ENCODE data around the gene LRP11. TPM values are rescaled to one million over a fixed set of nuclear protein-coding genes. Genes with fewer than 3 reads are reported as not detected.
"Not testable (repeated sequence)": the region's sequence is repeated elsewhere in the genome, so short reads cannot be mapped to it uniquely, and the experiment has no call there.

Gene LRP11
- total and polyA plus RNA-seq, 9 of the 15 experiments (the other 6 are each of a cell fraction or from before 2014, with no cell fraction given), result 0.51 to 3.5 (median 2.4) TPM

- TF ChIP-seq NR2C2 (CRISPR knock-in tag; IDR thresholded peaks at IDR 0.05), result no peak
- no peak for TF ChIP-seq NR2C2 (tag; IDR thresholded peaks at IDR 0.05)
- no peak for TF ChIP-seq ZNF511 (CRISPR knock-in tag; IDR thresholded peaks at IDR 0.05)
- no peak for TF ChIP-seq POLR2AphosphoS2 (IDR thresholded peaks at IDR 0.05; ENCODE audit: low read length)
These were observed 12.6 kb downstream of the LRP11 start (continued) for GRCh38 chr6:149851461-149852110.

- DNase-seq (ENCODE audit: extremely low read depth in 1 of 4, low spot score in 3 of 4); FAIRE-seq; H3K4me3 ChIP-seq; H3K9me3 ChIP-seq (replicated peaks; ENCODE audit: control insufficient read depth, insufficient read depth, low read depth, low read length); BruUV-seq (replicated peaks); H3K27ac ChIP-seq (ENCODE audit: extremely low read depth, low read depth, low read length); H3K9me1 ChIP-seq (ENCODE audit: control insufficient read depth, insufficient read depth, low read length); ATAC-seq; H3K79me2 ChIP-seq (ENCODE audit: control insufficient read depth, insufficient read depth, low read length); CTCF ChIA-PET (ENCODE audit: low intra/inter-chr PET ratio); in situ Hi-C loops (cut with MboI); H2AFZ ChIP-seq (ENCODE audit: low read depth, low read length); H3K4me2 ChIP-seq (ENCODE audit: insufficient read depth, low read length); H3K9ac ChIP-seq (ENCODE audit: insufficient read depth in 1 of 2, low read depth in 2 of 2, low read length in 2 of 2); H3K4me1 ChIP-seq (replicated peaks in 1 of 2; ENCODE audit: control insufficient read depth in 2 of 2, insufficient read depth in 2 of 2, low read length in 2 of 2); H3K36me3 ChIP-seq (ENCODE audit: control insufficient read depth, insufficient read depth, low read length); intact Hi-C loops (cut with micrococcal nuclease): not testable (repeated sequence)
- Histone ChIP-seq H3K27me3 (ENCODE audit: control insufficient read depth in 2 of 2, insufficient read depth in 2 of 2, low read length in 2 of 2) (peaks cover 15 to 30% of the 10 kb centered on the region in 2 experiments; a peak in 4 of 5 replicates), H4K20me1 (replicated peaks; ENCODE audit: control insufficient read depth, insufficient read depth, low read length) (peaks cover 15% of the 10 kb centered on the region)
- POLR2A ChIA-PET, result interaction anchor here (2.3 kb wide), 1 partner anchor 8 kb away, joined by 8 read pairs; no protein-coding TSS in a partner anchor
- WGBS (ENCODE audit: insufficient coverage, low coverage, missing lambda C conversion rate), result 54% methylated on average over 4 of the region's 4 CpGs
These were observed 15.8 kb downstream of the LRP11 start for GRCh38 chr6:149848343-149848742.
